ENCODE data around the gene CCDC40.

The CCDC40 gene

GRCh38 chr17:80061421-80061820, 25.0 kb downstream of the CCDC40 start:
- H3K27me3 ChIP-seq (ENCODE audit: control insufficient read depth in 1 of 2, insufficient read depth in 2 of 2, low read length in 2 of 2) = no peaks in the 10 kb centered on the region
- H3K27ac ChIP-seq (ENCODE audit: low read depth, low read length) = no peak overlapping the region
- H3K4me1 ChIP-seq (ENCODE audit: control insufficient read depth in 1 of 2, insufficient read depth in 2 of 2, low read length in 2 of 2) = no peaks in the 10 kb centered on the region
- no peak overlapping the region for H3K4me3 ChIP-seq (ENCODE audit: low read depth in 1 of 2, low read length in 2 of 2)
- H3K36me3 ChIP-seq (ENCODE audit: control insufficient read depth in 1 of 2, insufficient read depth in 2 of 2, low read length in 2 of 2) = no peaks in the 10 kb centered on the region
- H3K9ac ChIP-seq (ENCODE audit: low read depth in 1 of 2, low read length in 2 of 2) = no peak overlapping the region
- H3K9me3 ChIP-seq (ENCODE audit: control insufficient read depth in 1 of 2, low read length in 2 of 2) = no peaks in the 10 kb centered on the region

GRCh38 chr17:80063830-80064585, 27.6 kb downstream of the CCDC40 start:
- Histone ChIP-seq H3K9me3 (ENCODE audit: control insufficient read depth in 1 of 2, low read length in 2 of 2) (no peaks in the 10 kb centered on the region), H3K9ac (ENCODE audit: low read depth in 1 of 2, low read length in 2 of 2) (no peak overlapping the region), H3K4me3 (ENCODE audit: low read depth in 1 of 2, low read length in 2 of 2) (no peak overlapping the region), H3K36me3 (ENCODE audit: control insufficient read depth in 1 of 2, insufficient read depth in 2 of 2, low read length in 2 of 2) (no peaks in the 10 kb centered on the region), H3K4me1 (ENCODE audit: control insufficient read depth in 1 of 2, insufficient read depth in 2 of 2, low read length in 2 of 2) (peaks cover 6 to 7% of the 10 kb centered on the region in 2 donors), H3K27me3 (ENCODE audit: control insufficient read depth in 1 of 2, insufficient read depth in 2 of 2, low read length in 2 of 2) (no peaks in the 10 kb centered on the region), H3K27ac (ENCODE audit: low read depth, low read length) (peak overlapping the region; percentile 30)

- Histone ChIP-seq H3K27ac (ENCODE audit: low read depth, low read length) (peak overlapping the region; percentile 30), H3K4me1 (ENCODE audit: control insufficient read depth in 1 of 2, insufficient read depth in 2 of 2, low read length in 2 of 2) (peaks cover 6 to 11% of the 10 kb centered on the region in 2 donors), H3K27me3 (ENCODE audit: control insufficient read depth in 1 of 2, insufficient read depth in 2 of 2, low read length in 2 of 2) (no peaks in the 10 kb centered on the region)
These were observed 28.3 kb downstream of the CCDC40 start for GRCh38 chr17:80064696-80065095.

GRCh38 chr17:80065478-80066170, 29.2 kb downstream of the CCDC40 start:
- no peak overlapping the region for H3K9ac ChIP-seq (ENCODE audit: low read depth in 1 of 2, low read length in 2 of 2)
- H3K9me3 ChIP-seq (ENCODE audit: control insufficient read depth in 1 of 2, low read length in 2 of 2) = no peaks in the 10 kb centered on the region

More at GRCh38 chr17:80064696-80065095, 28.3 kb downstream of the CCDC40 start:
- Histone ChIP-seq H3K36me3 (ENCODE audit: control insufficient read depth in 1 of 2, insufficient read depth in 2 of 2, low read length in 2 of 2) (no peaks in the 10 kb centered on the region), H3K9ac (ENCODE audit: low read depth in 1 of 2, low read length in 2 of 2) (no peak overlapping the region), H3K4me3 (ENCODE audit: low read depth in 1 of 2, low read length in 2 of 2) (no peak overlapping the region), H3K9me3 (ENCODE audit: control insufficient read depth in 1 of 2, low read length in 2 of 2) (no peaks in the 10 kb centered on the region)

GRCh38 chr17:80067393-80067986, 31.0 kb downstream of the CCDC40 start:
- Histone ChIP-seq H3K9me3 (ENCODE audit: control insufficient read depth in 1 of 2, low read length in 2 of 2) (no peaks in the 10 kb centered on the region), H3K36me3 (ENCODE audit: control insufficient read depth in 1 of 2, insufficient read depth in 2 of 2, low read length in 2 of 2) (no peaks in the 10 kb centered on the region), H3K27ac (ENCODE audit: low read depth, low read length) (no peak overlapping the region)

More at GRCh38 chr17:80065478-80066170, 29.2 kb downstream of the CCDC40 start:
- Histone ChIP-seq H3K4me1 (ENCODE audit: control insufficient read depth in 1 of 2, insufficient read depth in 2 of 2, low read length in 2 of 2) (peaks cover 6 to 12% of the 10 kb centered on the region in 2 donors), H3K4me3 (ENCODE audit: low read depth in 1 of 2, low read length in 2 of 2) (no peak overlapping the region), H3K27ac (ENCODE audit: low read depth, low read length) (no peak overlapping the region), H3K27me3 (ENCODE audit: control insufficient read depth in 1 of 2, insufficient read depth in 2 of 2, low read length in 2 of 2) (no peaks in the 10 kb centered on the region), H3K36me3 (ENCODE audit: control insufficient read depth in 1 of 2, insufficient read depth in 2 of 2, low read length in 2 of 2) (no peaks in the 10 kb centered on the region)

GRCh38 chr17:80068301-80069222, 32.1 kb downstream of the CCDC40 start:
- peak overlapping the region; percentile 24 for H3K27ac ChIP-seq (ENCODE audit: low read depth, low read length)
- no peak overlapping the region for H3K9ac ChIP-seq (ENCODE audit: low read depth in 1 of 2, low read length in 2 of 2)
- H3K4me3 ChIP-seq (ENCODE audit: low read depth in 1 of 2, low read length in 2 of 2) = no peak overlapping the region
- no peaks in the 10 kb centered on the region for H3K9me3 ChIP-seq (ENCODE audit: control insufficient read depth in 1 of 2, low read length in 2 of 2)
- H3K27me3 ChIP-seq (ENCODE audit: control insufficient read depth in 1 of 2, insufficient read depth in 2 of 2, low read length in 2 of 2) = no peaks in the 10 kb centered on the region
- H3K4me1 ChIP-seq (ENCODE audit: control insufficient read depth in 1 of 2, insufficient read depth in 2 of 2, low read length in 2 of 2) = peaks cover 16 to 22% of the 10 kb centered on the region in 2 donors
- H3K36me3 ChIP-seq (ENCODE audit: control insufficient read depth in 1 of 2, insufficient read depth in 2 of 2, low read length in 2 of 2) = no peaks in the 10 kb centered on the region

More at GRCh38 chr17:80067393-80067986, 31.0 kb downstream of the CCDC40 start:
- peaks cover 16 to 22% of the 10 kb centered on the region in 2 donors for H3K4me1 ChIP-seq (ENCODE audit: control insufficient read depth in 1 of 2, insufficient read depth in 2 of 2, low read length in 2 of 2)
- no peak overlapping the region for H3K9ac ChIP-seq (ENCODE audit: low read depth in 1 of 2, low read length in 2 of 2)
- H3K27me3 ChIP-seq (ENCODE audit: control insufficient read depth in 1 of 2, insufficient read depth in 2 of 2, low read length in 2 of 2) = no peaks in the 10 kb centered on the region
- no peak overlapping the region for H3K4me3 ChIP-seq (ENCODE audit: low read depth in 1 of 2, low read length in 2 of 2)

GRCh38 chr17:80070375-80071115, 34.1 kb downstream of the CCDC40 start:
- Histone ChIP-seq H3K4me1 (ENCODE audit: control insufficient read depth in 1 of 2, insufficient read depth in 2 of 2, low read length in 2 of 2) (peaks cover 16 to 22% of the 10 kb centered on the region in 2 donors), H3K4me3 (ENCODE audit: low read depth in 1 of 2, low read length in 2 of 2) (peak overlapping the region; percentile 61 to 68), H3K9ac (ENCODE audit: low read depth in 1 of 2, low read length in 2 of 2) (peak overlapping the region; percentile 51 to 68), H3K27ac (ENCODE audit: low read depth, low read length) (peak overlapping the region; percentile 68), H3K36me3 (ENCODE audit: control insufficient read depth in 1 of 2, insufficient read depth in 2 of 2, low read length in 2 of 2) (no peaks in the 10 kb centered on the region), H3K27me3 (ENCODE audit: control insufficient read depth in 1 of 2, insufficient read depth in 2 of 2, low read length in 2 of 2) (no peaks in the 10 kb centered on the region), H3K9me3 (ENCODE audit: control insufficient read depth in 1 of 2, low read length in 2 of 2) (no peaks in the 10 kb centered on the region)

- H3K9ac ChIP-seq (ENCODE audit: low read depth in 1 of 2, low read length in 2 of 2) = peak overlapping the region; percentile 51 to 68
- peak overlapping the region; percentile 68 for H3K27ac ChIP-seq (ENCODE audit: low read depth, low read length)
- H3K9me3 ChIP-seq (ENCODE audit: control insufficient read depth in 1 of 2, low read length in 2 of 2) = no peaks in the 10 kb centered on the region
- H3K4me3 ChIP-seq (ENCODE audit: low read depth in 1 of 2, low read length in 2 of 2) = peak overlapping the region; percentile 61 to 68
- H3K27me3 ChIP-seq (ENCODE audit: control insufficient read depth in 1 of 2, insufficient read depth in 2 of 2, low read length in 2 of 2) = no peaks in the 10 kb centered on the region
- no peaks in the 10 kb centered on the region for H3K36me3 ChIP-seq (ENCODE audit: control insufficient read depth in 1 of 2, insufficient read depth in 2 of 2, low read length in 2 of 2)
- H3K4me1 ChIP-seq (ENCODE audit: control insufficient read depth in 1 of 2, insufficient read depth in 2 of 2, low read length in 2 of 2) = peaks cover 16 to 22% of the 10 kb centered on the region in 2 donors
These were observed 34.8 kb downstream of the CCDC40 start for GRCh38 chr17:80071116-80071841.
